ENCODE data around the gene RFFL.

RFFL gene

DNA sequence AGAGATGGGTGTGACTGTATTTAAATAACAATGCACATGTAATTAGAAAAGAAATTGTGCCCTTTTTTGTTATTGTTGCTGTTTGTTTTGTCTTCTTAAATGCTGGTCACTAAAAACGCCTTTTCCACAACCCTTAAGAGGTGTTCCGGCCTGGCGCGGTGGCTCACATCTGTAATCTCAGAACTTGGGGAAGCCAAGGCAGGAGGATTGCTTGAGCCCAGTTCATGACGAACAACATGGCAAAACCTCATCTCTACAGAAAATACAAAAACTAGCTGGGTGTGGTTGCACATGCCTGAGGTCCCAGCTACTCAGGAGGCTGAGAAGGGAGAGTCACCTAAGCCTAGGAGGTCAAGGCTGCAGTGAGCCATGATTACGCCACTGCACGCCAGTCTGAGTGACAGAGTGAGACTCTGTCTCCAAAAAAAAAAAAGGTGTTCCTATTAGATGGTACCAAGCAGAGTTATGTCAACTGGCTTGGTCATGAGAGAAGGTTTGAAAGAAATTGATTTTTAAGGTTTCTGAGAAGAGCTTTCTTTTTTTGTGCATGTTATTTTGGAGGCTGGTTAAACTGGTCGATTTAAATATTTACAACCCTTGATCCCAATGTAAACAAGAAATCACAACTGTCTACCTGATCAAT, 23.5 kb upstream of the RFFL start:
- TF ChIP-seq GATA2 (IDR thresholded peaks at IDR 0.05; ENCODE audit: low read depth, low read length), result no peak
- no peak for TF ChIP-seq GATA3 (IDR thresholded peaks at IDR 0.05; ENCODE audit: low read depth, low read length)

DNA sequence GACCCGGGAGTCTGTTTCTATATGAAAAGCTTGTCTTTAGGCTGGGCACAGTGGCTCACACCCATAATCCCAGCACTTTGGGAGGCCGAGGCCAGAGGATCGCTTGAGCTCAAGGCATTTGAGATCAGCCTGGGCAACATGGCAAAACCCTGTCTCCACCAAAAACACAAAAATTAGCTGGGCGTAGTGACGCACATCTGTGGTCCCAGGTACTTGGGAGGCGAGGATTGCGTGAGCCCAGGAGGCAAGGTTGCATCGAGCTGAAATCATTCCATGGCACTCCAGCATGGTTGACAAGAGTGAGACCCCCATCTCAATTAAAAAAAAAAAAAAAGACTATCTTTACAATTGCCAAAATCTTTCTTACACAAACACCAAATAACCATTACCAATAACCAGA, 22.7 kb upstream of the RFFL start:
- no peak for TF ChIP-seq GATA2 (IDR thresholded peaks at IDR 0.05; ENCODE audit: low read depth, low read length)
- TF ChIP-seq GATA3 (IDR thresholded peaks at IDR 0.05; ENCODE audit: low read depth, low read length), result no peak

DNA sequence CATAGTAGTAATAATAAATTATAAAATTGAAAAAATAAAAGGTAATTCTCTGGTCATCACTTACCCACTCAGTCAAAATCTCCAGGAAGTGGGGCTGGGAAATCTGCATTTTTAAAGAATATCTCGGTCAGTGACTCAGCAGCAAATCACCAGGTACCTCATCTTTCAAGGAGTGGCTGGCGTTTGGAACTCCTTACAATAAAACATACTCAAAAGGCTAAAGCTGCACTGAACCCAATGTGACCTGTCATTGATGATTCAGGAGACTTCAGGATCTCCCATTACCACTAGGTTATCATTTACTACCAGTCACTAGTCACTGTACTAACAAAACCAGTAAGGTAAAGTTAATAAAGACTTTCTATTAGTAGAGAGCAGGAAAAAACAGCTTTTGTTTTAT, 21.5 kb upstream of the RFFL start:
- TF ChIP-seq GATA3 (IDR thresholded peaks at IDR 0.05; ENCODE audit: low read depth, low read length) (no peak), GATA2 (IDR thresholded peaks at IDR 0.05; ENCODE audit: low read depth, low read length) (no peak)

DNA sequence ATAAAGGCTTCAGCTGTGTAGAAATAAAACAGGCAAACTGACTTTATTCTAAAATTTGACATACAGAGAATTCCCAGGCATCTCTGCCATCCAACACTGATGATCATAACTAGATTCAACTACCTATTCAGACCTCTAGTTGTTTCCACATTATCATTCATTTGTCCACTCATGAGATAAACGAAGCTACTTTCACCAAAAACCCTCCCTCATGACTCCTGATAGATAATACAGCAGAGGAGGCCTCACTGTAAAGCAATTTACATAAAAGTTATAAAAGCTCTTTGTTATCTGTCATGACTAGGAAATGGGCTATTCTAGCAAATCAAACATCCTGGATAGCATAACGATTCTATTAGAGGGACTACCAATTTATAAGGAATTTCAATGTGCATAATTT, 19.6 kb upstream of the RFFL start:
- TF ChIP-seq GATA2 (IDR thresholded peaks at IDR 0.05; ENCODE audit: low read depth, low read length) (no peak), GATA3 (IDR thresholded peaks at IDR 0.05; ENCODE audit: low read depth, low read length) (no peak)

DNA sequence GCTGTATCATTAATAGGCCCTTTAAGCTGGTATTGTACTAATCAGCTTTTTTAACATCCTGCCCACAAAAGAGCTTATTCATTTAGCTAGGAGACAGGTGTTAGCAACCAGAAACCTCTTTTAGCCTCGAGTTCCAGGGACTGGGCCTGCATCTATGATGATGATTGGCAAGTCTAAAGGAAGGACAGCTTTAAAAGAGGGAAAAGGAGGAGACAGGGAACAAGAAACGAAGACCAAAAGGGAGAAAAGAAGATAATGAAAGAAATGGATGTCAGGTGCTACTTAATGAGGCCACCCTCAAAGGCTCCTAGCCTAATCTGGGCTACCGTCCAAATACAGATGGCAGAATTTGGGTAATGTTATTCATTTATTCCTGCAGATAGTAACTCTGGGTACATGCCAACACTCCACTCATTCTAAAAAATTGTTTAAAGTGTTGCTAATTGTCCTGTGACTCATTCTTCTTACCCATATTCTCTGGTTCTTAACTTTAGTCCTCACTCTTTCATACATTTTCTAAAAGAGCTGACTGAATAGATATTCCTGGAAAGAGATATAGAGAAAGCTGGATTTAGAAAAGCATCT, 18.7 kb upstream of the RFFL start:
- no peak for TF ChIP-seq GATA3 (IDR thresholded peaks at IDR 0.05; ENCODE audit: low read depth, low read length)
- no peak for TF ChIP-seq GATA2 (IDR thresholded peaks at IDR 0.05; ENCODE audit: low read depth, low read length)

DNA sequence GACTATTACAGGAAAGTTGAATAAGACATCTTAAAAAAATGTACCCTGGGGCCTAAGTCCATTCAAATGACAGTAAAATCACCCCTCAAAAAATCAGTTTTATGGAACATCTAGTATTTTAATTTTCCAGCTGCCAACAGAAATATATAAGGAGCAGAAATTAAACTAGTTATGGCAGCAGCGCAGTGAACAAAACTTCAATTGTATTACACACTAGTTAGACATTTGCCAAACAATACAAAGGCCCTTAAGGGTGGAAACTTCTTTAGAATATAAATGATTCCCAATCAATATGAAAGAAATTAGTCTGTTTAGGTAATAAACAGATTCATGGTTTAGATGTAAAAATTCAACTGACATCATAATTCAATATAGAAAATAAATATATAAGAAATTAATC, 18.1 kb upstream of the RFFL start:
- TF ChIP-seq GATA3 (IDR thresholded peaks at IDR 0.05; ENCODE audit: low read depth, low read length) (no peak), GATA2 (IDR thresholded peaks at IDR 0.05; ENCODE audit: low read depth, low read length) (no peak)

DNA sequence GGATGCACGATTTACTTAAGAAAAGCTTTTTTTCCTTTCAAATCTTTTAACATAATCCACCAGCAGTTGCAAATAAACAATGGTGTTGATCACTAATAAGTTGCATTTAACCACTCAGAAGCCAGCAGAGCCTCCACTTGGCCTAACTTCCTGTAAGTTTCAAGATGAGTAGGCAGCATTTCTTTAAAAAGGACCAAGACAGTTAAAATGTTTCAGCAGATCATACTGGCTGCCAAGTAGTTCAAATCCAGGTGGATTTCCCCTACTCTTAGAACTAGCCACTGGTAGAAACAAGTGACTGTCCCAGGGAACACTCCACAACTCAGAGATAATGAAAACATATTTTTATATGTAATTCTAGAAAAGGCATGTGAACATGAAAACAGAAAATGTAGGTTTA, 17.0 kb upstream of the RFFL start:
- TF ChIP-seq GATA3 (IDR thresholded peaks at IDR 0.05; ENCODE audit: low read depth, low read length) (no peak), GATA2 (IDR thresholded peaks at IDR 0.05; ENCODE audit: low read depth, low read length) (no peak)

DNA sequence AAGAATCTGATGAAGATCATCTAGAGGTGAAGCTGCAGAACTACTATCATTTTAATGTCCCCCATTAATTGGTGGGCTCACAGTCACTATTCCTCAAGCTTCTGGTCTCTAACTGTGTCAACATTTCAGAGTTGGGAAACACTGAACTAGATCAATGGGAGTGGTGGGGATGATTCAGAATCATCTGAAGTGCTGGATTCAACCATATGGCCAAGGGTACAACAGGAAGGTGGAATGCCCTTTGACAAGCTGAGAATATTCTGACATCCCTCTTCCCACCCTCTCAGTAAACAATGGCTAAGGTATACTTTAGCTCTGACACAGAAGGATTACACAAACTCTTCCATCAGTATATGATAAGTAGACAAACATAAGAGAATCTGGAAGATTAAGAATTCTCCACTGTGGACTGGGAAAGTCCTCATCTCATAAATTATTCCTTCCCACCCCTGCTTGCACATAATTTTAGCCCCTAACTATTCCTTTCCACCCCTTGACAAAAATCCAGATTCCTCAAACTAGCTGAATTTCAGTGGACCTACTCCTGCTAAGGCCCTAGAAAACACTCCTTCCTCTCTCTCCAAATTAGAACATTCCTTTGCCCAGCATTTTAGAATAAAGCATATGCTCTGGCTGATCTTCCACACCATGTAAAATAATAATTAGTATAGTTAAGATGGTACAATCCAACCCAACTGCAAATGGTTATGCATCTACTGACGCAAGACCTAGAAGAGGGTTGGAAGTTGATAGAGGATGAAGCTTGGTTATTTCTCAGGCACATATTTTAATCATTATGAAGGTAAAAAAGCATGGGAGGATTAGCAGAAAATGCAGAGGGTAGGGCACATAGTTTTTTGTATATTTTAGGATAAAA, 16.3 kb upstream of the RFFL start:
- TF ChIP-seq GATA3 (IDR thresholded peaks at IDR 0.05; ENCODE audit: low read depth, low read length) (no peak), GATA2 (IDR thresholded peaks at IDR 0.05; ENCODE audit: low read depth, low read length) (no peak)

DNA sequence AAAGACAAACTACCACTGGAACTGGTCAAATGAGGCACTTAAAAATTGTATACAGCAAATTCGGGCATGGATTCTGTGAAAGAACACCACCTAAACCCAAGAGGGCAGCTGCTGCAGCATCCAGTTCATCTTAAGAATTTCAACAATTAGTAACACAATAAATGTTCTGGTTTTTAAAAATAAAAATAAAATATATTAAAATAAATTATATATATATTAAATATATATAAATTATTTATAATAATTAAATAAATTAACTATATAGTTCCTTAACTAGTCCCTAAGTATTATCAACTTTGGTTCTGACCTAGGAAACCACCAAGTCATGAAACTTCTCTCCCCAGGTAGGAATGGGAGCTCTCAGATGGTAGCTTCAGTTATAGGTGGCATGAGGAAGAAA, 13.4 kb upstream of the RFFL start:
- TF ChIP-seq GATA3 (IDR thresholded peaks at IDR 0.05; ENCODE audit: low read depth, low read length), result no peak

DNA sequence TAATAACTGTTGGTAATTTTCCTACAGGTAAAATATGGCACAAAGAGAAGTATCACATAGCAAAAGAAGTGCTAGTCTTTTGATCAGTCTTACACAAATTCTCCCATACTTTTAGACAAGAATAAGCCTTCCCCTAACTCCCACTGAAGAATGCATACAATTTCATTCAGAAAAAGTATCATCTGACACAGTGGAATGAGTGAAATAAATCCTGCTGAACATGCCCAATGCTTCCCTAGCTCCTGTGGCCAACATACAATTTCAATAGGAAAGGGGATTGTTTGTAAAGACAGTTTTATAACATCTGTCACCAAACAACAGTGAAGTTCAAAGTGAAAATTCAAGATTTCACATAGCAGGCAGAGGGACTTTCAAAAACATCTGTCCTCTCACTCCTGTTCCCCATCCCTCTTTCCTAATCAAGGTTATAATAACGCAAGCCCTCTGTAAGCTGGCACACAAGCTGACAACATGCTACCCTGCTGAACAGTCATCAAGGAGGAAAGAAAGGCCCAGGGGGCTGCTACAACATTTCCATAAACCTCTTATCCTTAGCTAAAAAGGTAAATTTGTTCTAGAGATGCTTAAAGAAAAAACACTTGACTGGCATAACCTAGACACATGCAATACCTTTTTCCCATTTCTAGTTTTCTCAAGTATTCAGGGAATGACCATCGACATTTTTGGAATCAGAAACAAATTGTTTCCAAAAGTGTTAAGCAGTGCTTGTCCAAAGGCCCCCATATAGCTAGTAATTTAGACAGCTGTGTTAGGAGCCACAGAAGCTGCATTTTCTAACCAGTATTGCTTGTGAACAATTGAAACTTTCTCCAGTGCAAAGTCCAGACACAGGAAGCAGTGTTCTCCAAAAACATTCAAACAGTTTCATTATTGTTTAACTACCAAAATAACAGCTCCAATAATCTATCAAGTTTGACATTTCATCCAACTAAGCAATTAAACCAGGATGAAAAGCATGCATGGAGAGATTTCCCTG, 11.5 kb upstream of the RFFL start:
- TF ChIP-seq GATA3 (IDR thresholded peaks at IDR 0.05; ENCODE audit: low read depth, low read length), result no peak
- TF ChIP-seq GATA2 (IDR thresholded peaks at IDR 0.05; ENCODE audit: low read depth, low read length), result no peak

DNA sequence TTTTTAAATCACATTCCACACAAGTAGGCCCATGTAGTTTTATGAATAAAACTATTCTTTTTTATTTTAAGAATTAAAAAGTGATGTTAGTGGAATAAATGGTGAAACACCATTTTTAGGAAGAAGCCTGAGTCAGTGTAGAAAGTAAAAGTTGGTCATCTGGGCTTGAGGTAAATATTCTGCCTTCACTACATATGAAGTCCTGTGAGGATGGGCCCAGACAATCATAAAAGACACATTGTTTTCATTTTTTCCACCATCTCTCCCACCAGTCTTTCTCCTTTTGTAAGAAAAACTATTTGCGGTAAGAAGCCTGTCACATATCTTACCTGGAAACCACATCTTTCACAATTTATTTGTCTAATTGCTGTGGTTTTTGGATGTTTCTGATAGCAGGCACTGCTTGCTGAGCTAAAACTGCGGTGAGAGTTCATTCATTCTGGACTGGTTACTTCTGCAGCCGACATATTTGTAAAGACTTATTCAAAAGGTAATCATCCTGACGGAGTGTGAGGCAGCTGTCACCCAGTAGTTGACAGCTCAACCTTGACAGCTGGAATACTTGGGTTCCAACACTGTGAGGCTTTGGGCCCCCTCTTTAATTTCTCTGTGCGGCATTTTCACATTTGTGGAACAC, 10.6 kb upstream of the RFFL start:
- TF ChIP-seq GATA3 (IDR thresholded peaks at IDR 0.05; ENCODE audit: low read depth, low read length) (no peak), GATA2 (IDR thresholded peaks at IDR 0.05; ENCODE audit: low read depth, low read length) (no peak)

DNA sequence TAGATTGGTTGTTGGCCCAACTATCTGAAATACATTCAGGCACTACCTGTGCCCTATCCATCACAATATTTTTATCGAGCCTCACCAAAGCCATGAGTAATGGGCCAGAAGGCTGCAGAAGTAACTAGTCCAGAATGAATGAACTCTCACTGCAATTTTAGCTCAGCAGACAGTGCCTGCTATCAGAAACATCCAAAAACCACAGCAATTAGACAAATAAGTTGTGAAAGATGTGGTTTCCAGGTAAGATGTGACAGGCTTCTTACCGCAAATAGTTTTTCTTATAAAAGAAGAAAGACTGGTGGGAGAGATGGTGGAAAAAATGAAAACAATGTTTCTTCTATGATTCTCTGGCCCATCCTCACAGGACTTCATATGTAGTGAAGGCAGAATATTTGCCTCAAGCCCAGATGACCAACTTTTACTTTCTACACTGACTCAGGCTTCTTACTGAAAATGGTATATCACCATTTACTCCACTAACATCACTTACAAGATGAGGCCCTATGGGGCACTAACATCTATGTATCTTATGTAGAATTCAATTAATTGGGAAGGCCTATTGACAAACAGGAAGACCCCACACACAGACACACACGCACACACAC, 9.8 kb upstream of the RFFL start:
- no peak for TF ChIP-seq GATA2 (IDR thresholded peaks at IDR 0.05; ENCODE audit: low read depth, low read length)

DNA sequence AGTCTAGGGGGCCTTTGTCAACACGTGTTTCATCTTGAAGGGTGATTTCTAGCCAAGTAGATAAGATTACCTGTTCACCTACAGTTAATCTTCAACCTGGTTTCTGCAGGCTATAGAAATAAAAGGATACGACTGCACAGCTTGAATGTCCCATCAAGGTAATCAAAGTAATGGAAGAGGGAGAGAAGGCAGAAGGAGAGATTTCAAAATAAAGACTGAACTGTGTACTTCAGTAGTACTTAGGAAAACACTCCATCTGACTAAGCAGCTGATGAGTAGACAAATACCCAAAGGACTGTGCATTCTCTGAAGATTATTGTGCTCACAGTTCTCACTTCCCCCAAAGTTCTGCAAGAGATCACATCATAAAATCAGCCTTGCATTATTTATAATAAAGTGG, 5.8 kb upstream of the RFFL start:
- TF ChIP-seq GATA3 (IDR thresholded peaks at IDR 0.05; ENCODE audit: low read depth, low read length) (no peak), GATA2 (IDR thresholded peaks at IDR 0.05; ENCODE audit: low read depth, low read length) (no peak)

Data from SH-SY5Y (cell line).